SK-N-DZ (cell line): ENCODE results near the gene HINT1.

ENCODE experiments used
- DNase-seq: peaks from one replicate; pipeline ENCODE4 v3.0.0-alpha.2; 2015; ENCODE audit warnings: low spot score

HINT1 gene

DNA sequence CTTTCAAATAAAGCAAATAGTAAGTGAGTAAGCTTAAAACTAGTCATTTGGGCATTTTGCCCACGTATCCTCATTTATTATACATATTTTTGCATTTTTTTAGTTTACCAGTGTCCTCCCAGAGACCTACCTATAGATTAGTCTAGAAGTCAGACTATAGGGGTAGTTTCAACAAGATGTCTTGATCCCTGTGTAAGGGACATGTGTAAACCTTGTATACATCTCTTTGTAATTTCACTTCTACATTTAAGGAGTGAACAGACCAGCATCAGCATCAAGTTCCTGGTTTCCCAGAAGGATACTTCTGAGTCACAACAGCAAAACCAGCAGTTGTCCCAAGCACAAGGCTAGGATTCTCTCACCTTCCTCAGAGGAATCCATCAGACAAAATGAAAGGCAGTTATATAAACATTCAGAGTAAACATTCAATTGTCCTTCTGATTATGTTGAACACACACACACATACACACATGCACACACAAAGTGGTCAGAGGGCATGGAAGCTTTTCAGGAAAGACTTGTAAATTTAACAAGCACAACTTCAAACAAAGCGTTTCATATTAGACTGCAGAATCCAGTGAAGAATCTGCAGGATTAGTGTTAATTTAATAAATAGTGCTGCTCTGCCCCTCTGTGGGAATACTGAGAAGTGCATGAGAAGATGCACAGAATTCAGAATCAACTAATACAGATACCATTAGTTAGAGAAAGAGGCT lies 55.4 kb downstream of the HINT1 start:
- DNase-seq: no peak
